Suppressor macrophage treated with lipopolysaccharide for 4 hours (primary cell): ENCODE results near the gene DPY19L2.
"Not testable (repeated sequence)": the region's sequence is repeated elsewhere in the genome, so short reads cannot be mapped to it uniquely, and the experiment has no call there.

ENCODE experiments used
- DNase-seq: peaks from one replicate; pipeline ENCODE4 v3.0.0-alpha.2; 2020

Gene DPY19L2

DNA sequence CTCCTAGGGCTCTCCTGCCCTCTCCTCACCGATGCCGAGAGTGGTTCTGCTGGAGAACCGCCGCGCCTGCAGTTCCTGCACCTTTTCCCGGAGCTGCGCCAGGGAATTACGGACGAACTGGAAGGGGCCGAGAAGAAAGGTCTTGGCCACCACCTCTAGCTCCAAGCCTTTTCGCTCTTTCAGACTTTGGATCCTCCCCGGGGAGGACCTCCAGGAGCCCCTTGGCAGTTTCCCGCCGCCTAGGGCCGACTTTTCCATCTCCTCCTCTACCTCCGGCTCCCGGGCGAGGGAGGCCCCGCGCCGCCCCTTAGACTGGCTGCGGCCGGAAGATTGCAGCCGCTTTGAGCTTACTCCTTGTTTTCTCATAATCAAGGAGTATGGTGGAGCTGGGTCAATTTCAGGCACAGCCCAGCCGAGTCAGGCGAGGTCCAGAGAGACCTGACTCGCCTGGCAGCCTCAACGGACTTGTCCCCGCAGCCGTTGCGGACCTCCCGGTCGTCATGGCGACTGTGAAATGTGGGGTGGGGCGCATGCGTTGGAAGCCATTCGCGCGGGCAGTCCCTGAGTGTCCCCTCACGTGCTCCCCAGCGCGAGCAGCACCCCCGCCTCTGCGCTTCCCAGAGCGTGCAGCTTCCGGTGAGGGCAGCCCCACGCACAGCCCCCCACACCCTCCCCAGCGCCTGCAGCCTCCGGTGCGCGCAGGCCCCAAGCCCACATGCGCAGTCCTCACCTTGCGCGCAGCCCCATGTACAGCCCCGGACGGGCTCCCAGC lies at the start of gene DPY19L2:
TSS of gene DPY19L2 (minus strand) at position 466 of the 772 bp plus-strand sequence. CDS start at position 366, 100 bp downstream.
- DNase-seq, result peak; percentile 33

DNA sequence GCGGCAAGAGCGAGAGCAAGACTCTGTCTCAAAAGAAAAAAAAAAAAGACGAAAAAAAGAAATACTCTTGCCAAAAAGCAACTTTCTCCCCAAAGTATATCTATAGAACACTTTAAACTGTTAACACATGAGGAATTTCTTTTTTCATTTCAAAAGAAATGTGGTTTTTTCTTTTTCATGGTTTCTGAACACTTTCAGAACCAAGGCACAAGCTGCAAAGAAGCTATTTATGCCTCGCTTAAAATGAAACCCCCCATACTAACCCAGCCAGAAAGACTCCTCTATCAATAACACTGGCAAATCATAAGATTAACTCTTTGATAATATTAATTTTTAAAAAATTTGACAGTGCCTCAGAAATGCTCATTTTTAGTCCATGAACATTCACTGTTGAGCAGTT lies 48.6 kb upstream of the DPY19L2 start:
- not testable (repeated sequence) for DNase-seq

DNA sequence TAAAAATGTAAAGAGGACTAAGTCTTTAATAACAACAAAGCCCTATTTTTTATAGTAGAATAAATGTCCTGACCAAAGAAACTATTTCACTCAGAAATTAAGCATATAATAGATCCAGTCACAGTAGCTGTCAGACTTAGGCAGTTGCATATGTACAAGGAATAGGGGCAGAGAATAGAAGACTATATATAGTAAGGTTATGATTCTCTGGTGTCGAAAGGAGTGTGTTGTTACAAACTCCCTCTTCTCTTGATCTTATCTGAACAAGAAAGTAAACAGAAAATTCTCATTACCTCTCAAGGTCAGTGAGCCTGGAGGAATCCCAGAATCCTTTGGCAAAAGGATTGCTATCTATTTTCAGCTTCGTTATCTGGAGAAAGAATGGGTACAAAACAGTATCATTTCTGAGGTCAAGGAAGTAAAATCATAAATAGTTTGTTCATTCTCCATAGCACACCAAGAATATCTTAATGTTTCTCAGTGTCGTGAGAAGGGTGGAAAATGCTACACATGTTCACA lies 46.9 kb upstream of the DPY19L2 start:
- not testable (repeated sequence) for DNase-seq

DNA sequence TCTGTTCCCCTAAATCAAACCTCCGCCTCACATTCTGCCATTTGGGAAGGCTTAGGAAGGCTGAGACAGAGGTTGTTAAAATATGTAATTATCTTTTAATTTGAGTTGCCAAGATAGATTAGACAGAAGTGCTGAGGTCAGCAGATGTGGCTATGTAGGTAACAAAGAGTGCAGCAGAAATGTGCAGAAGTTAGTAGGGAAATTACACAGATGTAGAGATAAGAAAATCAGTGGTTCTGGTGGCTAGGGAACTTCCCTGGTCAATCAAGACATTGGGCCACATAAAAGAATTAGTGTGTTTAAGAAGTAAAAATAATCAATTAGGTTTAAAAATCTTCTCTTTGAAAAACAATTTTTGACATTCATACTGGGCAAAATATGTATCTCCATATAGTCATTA lies 46.1 kb upstream of the DPY19L2 start:
- DNase-seq, result not testable (repeated sequence)

DNA sequence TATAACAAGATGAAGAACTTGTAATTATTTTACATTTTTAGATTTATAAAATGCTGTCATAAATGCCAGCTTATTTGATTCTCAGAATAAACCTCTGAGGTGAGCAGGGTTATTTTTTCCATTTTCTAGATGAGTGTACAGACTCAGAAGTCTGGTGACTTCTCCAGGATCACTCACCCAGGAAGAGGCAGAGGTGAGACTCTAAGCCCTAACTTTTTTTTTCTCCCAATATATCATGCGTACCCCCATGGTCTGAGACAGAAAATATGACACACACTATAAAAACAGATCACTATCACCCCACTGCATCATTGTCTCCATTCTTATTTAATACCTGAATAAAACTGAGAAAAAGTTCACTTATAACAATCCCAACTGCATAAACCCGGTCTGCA lies 45.4 kb upstream of the DPY19L2 start:
- not testable (repeated sequence) for DNase-seq

DNA sequence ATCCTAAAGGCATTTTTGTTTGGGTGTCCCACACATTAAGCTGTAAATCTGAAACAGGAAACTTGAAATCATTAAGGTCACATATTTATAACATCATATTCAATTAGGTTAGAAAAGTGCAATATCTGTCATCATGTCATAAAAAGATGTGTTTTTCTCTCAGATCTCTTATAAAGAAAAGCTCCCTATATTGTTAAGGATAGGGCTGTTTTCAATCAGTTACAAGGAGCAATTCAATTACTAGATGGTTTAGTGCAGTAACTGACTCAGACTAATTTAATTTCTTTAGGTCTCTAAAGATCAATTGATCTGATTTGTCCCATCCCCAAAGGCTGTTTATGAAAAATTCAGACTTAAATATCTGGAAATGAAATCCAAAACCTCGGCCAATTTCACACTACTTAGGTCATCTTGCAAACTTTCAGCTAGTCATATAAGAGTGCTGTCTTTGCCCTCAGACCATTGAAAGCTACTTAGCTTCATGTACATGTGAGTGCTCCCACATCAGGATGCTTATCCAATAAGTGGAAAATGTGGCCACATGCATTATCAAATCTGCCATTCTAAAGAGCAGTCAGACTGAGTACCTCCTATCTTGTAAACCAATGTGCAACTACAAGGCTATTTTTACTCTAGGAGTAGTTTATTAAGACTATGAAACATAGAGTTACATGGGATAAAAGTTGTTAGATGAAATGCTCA lies 44.8 kb upstream of the DPY19L2 start:
- DNase-seq, result not testable (repeated sequence)

DNA sequence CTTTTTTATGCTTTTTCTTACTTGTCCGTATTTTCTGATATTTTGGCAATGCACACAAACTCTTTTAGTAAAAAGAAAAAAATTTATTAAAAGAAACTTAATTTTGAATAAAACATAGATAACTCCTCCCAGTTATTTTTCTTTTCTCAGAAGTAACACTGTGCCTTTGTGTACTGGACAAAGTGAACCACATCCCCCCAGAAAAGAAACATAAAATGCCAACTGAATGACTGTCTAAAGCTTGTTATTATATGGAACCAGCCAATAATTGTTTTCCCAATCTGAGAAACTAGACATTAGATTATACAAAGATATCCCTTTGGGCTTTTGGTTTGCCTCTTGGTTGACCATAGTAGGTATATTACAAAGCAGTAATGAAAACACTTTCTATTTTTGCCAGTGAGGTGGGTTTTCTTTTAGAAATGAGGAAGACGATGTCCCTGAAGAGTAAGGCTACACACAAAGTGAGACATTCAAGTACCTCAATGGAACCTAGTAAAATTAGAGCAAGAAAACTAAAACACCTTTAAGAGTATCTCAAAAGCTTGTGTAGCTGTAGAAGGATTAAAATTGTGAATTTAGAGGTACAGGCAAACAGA lies 44.2 kb upstream of the DPY19L2 start:
- DNase-seq, result not testable (repeated sequence)

DNA sequence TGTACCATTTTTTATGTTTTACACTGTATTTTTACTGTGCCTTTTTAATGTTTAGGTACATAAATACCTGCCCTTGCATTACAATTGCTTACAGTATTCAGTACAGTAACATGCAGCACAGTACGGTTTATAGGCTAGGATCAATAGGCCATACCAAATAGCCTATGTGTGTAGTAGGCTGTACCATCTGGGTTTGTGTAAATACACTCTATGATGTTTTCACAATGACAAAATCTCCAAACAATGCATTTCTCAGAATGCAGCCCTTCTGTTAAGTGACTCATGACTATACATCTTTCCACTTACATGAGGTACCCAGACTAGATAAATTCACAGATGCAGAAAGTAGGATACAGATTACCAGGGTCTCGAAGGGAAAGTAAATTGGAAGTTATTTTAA lies 43.0 kb upstream of the DPY19L2 start:
- DNase-seq, result not testable (repeated sequence)

DNA sequence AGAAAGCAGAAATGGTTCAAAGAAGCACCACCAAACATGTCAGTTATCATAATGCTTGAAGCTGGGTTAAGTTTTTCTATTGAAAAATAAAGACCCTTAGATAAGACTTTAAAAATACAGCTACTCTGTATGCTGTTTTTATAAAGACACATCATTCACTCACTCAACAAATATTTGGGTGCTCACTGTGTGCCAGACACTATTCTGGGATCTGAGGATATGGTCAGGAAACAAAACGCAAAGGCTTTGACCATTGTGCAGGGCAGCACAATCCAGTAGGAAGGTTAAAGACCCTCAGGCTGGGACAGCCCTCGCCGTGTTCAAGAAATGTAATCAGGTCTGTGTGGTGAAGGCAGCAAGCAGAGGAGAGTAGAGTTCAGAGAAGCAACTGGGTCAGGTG lies 38.0 kb upstream of the DPY19L2 start:
- no peak for DNase-seq

DNA sequence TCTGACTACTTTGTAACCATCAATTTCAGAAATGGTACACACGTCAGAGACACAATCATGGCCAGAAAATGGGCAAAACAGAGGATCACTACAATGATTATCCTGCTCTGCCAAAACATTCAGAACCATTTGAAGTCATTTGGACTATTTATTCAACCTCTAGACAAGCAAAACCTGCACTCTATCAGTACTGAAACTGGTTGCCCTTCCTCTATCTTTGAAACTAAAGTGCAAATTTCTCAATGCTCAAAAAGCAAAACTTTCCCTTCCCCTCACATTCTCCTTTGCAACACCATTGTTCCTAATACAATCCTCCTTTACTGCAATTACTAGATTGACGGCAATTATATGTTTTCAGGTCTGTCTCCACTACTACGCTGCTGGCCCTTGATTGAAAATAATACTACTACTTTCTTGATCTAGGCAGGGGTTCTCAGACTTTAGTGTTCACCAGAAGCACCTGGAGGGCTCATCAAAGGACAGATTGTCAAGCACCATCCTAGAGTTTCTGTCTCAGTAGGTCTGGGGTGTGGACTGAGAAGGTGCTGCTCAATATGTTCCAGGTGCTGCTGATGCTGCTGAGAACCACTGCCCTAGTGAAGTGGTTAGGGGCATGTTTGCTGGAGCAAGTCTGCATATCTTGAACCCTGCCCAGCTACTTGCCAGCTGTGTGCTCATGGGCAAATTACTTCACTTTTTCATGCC lies 31.5 kb upstream of the DPY19L2 start:
- DNase-seq, result not testable (repeated sequence)

DNA sequence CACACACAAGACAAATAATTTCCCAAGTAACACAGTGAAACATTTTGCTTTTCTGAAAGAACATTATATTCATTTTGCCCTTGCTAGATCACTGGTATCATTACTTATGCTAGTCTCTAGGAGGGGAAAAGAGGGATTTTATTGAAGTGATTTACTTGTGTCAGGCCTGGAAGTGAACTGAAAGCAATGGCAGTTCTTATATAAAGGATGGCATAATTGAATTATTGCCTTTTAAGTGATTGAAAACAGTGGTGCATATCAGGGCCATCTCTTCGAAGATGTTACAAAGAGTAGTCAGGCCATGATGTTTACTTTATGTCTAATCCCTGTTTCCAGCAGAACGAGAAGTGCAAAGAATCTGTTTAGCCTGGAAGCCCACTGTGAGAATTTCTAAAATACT lies 30.7 kb upstream of the DPY19L2 start:
- DNase-seq, result not testable (repeated sequence)

DNA sequence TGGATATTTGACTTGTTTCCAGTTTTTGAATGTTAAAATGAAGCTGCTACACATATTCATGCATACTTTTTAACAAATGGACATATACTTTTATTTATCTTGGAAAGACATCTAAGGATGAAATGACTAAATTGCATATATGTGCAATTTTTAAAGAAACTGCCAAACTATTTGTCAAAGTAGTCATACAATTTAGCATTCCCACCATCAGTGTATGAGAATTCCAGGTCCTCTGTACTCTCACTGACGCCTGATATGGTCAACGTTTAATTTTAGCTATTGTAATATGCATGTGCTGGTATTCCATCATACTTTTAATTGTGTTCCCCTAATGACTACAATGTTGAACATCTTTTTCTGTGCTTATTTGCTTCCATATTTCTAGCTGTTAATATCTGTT lies 22.5 kb upstream of the DPY19L2 start:
- not testable (repeated sequence) for DNase-seq

DNA sequence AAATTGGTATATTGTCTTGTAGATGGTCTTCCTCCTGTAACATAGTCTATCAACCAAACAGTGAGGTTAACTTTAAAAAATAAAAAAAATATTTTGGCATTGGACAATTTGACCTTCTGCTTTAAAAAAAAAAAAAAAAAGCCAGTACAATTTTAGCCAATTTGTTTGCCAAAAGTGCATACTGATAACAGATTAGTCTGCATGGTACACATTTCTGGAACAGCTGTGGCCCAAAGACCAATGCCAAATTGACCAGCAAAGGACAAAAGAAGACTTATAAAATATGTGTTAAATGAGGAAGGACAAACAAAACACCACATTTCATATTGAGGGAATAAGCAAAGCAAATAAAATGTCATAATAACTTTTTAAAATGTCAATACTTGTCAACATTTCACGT lies 20.8 kb upstream of the DPY19L2 start:
- not testable (repeated sequence) for DNase-seq

DNA sequence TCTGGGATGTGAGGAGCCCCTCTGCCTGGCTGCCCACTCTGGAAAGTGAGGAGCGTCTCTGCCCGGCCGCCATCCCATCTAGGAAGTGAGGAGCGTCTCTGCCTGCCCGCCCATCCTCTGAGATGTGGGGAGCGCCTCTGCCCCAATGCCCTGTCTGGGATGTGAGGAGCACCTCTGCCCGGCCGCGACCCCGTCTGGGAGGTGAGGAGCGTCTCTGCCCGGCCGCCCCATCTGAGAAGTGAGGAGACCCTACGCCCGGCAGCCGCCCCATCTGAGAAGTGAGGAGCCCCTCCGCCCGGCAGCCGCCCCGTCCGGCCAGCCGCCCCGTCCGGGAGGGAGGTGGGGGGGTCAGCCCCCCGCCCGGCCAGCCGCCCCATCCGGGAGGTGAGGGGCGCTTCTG lies 18.3 kb upstream of the DPY19L2 start:
- DNase-seq, result not testable (repeated sequence)

DNA sequence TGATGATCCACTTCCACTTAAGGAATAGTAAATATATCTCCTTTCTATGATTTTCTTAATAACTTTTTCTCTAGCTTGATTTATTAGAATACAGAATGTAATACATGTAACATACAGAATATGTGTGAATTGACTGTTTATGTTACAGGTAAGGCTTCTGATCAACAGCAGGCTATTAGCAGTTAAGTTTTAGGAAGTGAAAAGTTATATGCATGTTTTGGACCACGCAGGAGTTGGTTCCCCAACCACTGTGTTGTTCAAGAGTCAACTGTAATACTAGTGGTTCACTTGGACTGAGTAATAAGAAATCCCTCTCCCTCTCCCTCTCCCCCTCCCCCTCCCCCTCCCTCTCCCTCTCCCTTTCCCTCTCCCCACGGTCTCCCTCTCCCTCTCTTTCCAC lies 17.5 kb upstream of the DPY19L2 start:
- not testable (repeated sequence) for DNase-seq

DNA sequence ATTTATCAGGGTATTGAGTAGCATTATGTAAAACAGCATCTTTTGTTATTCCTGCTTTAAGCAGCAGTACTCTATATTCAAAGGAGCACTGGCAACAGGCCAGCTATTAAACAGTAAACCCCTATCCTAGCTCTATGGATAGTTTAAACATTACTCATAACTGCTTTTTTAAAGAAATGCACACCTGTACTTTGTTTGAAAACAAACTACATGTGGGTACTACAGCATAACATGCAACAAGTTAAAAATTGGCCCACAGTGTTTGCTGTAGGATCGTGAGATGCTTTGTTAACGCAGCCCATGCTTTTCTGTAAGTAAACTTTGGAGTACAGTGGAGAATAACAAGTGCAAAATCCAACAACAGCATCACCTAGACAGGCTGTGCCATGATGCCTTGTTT lies 14.3 kb upstream of the DPY19L2 start:
- DNase-seq, result not testable (repeated sequence)

DNA sequence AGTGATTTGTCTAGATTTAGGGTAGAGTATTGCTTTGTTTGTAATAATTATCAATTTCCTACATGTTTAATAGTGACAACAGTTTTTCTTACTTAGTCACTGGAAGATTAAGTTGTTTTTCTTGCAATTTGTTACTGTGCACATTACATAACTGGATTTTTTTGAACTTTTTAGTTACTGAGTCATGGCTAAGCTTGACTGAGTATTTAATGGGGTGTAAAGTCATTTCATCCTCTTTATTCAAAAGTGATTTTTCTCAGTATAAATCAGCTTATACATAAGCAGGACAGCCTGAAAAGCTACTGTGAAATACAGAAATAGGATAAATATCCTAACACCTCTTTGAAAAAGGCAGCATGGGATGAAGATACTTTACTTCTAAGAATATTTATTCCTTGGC lies 12.5 kb upstream of the DPY19L2 start:
- DNase-seq, result not testable (repeated sequence)

DNA sequence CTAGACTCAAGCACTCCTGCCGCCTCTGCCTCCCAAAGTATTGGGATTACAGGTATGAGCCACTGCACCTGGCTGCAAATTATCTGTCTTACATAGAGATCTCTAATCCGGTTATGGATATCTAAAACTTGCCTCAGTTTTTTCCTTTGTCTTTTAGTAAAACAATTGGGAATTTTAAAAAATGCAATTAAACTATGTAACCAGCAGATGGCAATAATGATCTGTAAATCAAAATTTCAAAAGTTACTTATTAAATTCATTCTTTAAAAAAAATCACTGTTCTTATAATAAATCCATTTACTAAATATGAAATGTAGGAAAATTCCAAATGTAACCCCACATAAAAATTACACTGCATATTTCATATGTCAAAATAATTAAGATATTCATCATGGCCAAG lies 4.3 kb upstream of the DPY19L2 start:
- peak; percentile 5 for DNase-seq

DNA sequence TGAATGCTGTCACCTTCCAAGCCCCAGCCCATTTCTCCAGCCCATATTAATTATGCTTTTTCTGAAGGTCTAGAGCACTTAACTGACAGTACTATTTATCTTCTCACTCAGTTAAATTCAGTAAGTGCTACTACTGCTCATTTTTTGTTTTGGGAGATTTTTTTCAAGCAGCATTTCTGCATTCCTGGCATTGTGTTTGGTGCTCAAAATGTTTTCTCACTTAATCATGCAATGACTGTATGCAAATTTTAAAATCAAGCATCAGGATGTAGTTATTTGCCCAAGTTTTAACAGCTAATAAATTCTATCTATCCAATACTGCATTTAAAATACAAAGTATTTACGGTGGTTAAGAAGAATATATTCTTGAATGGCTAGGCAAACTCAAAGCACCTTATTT lies 1.6 kb upstream of the DPY19L2 start:
- DNase-seq, result not testable (repeated sequence)

DNA sequence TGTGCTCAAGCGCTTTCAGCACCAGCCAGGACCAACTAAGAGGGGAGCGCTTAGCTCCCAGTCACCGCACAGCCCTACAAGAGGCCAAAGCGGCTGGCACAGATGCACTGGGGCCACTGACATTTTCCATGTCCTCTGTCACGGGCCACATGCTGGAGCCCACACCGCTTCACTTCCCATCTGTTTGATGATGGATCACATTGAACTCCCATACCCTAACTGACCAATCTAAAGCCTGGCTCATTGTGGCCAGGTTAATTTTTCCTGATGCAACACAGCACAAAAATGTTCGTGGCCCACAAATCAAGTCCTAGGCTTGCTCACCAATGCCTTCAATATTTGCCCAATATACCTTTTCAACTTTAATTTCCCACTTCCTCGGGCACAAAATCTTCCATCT lies 1.1 kb upstream of the DPY19L2 start:
- not testable (repeated sequence) for DNase-seq

DNA sequence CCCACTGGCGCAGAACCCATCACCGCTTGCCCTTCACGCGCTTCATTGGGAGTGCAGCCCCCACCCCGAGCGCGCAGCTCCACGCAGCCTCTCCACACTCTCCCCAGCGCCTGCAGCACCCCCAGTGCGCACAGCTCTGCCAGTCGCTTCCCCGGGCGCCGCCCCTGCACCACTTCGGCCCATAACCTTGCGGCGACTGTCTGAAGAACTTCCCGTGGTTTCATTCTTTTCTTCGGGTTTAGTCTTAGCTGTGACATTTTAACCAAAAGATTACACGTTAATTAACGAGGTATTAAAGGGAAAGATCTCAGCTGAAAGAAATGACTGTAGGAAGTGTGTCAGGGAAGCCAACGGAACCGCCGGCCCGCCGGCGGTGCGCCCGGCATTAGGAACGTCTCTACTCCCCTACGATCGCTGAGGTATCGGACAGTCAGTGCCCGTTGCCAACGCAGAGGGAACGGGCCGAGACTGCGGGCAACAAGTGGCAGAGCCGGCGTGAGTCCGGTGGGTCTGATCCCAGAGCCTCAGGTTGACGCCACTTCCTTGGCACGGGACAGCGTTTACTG lies 590 bp upstream of the DPY19L2 start:
- peak; percentile 6 for DNase-seq

DNA sequence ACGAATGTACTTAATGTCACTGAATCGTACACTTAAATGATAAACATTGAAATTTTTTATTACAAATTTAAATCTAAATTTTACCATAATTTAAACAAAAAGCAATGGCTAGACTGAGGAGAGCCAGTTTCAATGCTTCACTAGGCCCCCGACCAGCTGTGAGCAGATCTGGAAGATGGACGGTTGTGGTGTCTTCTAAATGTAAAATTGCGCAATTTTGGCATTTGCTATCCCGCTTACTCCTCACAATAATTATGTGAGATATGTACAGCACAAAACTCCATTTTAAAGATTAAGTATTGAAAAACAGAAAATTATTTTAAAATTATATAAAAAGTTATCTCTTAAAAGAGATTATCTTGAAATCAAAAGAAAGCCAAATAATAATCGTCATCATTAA lies 5.3 kb downstream of the DPY19L2 start:
- DNase-seq, result not testable (repeated sequence)

DNA sequence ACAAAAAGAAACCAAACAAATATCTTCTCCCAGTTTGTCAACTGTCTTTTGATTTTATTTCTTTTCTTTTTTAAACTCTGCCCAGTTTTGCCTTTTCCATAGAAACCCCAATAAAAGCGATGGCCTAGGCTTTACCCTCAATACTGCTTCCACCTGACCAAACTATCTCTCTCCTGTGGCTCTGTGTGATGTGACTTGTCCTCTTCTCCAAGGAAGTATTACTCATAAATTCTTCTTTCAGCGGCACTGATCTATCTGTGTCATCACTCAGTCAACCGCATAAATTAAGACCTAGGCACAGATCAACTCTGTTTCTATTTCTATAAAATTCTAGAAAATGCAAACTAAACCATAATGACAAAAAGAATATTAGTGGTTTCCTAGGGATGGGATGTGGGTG lies 9.8 kb downstream of the DPY19L2 start:
- not testable (repeated sequence) for DNase-seq
